ENCODE results near the gene TARDBP.
"Not testable (repeated sequence)": the region's sequence is repeated elsewhere in the genome, so short reads cannot be mapped to it uniquely, and the experiment has no call there.

Gene TARDBP

GRCh38 chr1:11044086-11044848, 31.8 kb downstream of the TARDBP start:
- DNase-seq, result no peak

- no peak for DNase-seq
Measured at GRCh38 chr1:11044849-11045427, 32.5 kb downstream of the TARDBP start.

GRCh38 chr1:11045428-11046269, 33.2 kb downstream of the TARDBP start:
- no peak for DNase-seq

- no peak for DNase-seq
Measured at GRCh38 chr1:11046270-11046566, 33.8 kb downstream of the TARDBP start.

DNA sequence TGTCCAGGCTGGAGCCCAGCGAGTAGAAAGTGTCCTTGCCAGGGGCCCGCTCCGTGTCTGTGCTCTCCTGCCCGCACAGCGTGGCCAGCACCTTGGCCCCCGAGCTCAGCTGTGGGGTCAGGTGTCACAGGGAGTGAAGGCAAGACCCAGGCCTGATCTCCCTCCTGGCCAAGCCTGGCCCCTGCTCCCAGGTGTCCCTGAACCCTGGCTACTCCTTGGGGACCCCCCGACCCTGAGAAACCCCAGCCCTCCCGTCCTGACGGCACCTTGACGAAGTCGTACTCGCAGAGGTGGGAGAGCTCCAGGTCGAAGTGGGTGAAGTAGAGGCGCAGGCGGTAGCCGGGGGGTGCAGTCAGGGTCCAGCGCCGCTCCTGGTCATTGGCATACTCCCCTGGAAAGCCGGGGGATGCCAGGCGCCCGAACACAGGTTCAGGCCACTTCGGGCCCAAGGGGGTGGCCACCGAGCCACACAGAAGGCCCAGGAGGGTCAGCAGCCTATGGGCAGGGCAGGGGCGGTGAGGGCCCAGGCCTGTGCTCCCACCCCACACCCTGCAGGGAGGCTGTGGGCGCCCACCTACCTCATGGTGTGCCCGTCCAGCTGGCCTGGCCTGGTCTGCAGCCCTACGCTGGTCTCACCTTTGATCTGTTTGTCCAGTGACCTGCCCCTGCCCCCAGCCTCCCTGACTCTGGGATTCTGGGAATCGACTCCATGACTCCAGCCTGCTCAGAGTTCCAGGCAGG, 34.3 kb downstream of the TARDBP start, which contains the start of gene MASP2:
Gene MASP2 (minus strand): TSS at position 615 of the 741 bp plus-strand sequence. CDS start 32 bp downstream, at position 583.
- no peak for DNase-seq

DNA sequence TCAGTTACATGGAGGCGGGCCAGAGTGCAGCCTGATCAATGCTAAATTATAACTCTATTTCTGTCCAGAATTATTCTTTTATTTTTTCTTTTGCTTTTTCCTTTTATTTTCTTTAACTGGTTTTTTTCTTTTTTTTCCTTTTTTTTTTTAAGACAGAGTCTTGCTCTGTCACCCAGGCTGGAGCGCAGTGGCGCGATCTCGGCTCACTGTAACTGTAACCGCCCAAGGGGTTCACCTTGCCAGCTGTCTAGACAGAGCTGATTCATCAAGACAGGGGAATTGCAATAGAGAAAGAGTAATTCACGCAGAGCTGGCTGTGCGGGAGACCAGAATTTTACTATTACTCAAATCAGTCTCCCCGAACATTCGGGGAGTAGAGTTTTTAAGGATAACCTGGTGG, 38.7 kb downstream of the TARDBP start:
- not testable (repeated sequence) for DNase-seq

DNA sequence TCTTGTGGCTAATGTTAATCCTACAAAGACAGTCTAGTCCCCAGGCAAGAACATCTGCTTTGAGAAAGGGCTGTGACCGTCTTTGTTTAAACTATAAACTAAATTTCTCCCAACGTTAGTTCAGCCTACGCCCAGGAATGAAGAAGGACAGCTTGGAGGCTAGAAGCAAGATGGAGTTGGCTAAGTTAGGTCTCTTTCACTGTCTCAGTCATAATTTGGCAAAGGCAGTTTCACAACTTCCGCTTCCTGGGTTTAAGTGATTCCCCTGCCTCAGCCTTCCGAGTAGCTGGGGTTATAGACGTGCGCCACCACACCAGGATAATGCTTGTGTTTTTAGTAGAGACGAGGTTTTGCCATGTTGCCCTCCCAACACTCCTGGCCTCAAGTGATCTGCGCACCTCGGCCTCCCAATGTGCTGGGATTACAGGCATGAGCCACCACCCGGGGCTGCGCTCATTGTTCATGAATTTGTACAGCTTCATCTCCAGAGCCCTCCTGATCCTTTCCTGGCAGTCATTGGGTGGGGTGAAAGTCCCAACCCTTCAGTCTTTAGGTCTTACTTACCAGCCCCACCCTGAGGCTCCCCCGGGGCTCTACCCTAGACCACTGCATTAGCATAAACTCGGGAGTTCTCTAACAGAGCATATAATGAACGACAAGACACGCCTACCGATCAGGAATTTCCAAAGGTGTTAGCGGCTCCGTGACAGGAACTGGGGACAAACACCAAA, 39.5 kb downstream of the TARDBP start:
- DNase-seq, result no peak

DNA sequence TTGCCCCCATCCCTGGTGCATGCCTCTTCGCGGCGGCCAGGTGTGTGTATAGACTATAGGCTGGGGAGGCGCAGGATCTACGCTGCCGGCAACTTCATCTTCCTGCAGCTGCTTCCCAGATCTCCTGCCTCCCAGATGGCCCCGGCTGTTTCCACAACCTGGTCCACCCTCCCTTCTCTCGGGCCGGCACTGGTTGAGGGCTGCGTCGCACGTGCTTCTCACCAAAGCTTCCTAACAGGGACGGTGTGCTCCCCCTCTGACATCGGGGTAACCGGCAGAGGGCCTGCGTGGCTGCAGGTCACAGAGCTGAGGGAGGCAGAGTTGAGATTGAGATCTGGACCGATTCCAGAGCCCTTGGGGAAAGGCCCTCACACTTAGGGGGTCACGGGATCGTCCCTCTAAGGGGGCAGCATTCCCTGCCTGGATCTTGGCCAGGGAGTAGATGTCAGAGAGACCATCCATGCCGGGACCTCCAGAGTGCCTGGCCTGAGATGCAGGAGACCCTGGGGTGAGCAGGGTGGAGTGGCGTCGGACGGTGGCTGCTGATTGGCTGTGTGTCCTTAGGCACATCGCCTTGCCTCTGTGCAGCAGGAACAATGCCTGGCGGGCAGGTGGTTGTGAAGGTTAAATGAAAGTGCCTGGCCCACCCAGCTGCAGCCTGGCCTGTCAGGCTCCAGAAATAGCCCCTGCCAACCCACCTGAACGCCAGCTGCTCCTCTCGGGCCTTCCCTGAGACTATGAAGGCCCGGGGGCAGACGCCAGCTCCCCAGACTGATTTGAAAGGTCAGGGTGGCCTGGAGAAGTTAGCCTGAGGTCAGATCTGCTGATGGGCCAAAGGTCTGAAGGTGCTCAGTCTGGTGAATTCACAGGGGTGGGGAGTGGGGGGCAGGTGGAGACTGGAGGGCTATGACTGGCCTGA, 40.6 kb downstream of the TARDBP start:
- no peak for DNase-seq

GRCh38 chr1:11053758-11054137, 41.3 kb downstream of the TARDBP start:
- DNase-seq, result no peak

DNA sequence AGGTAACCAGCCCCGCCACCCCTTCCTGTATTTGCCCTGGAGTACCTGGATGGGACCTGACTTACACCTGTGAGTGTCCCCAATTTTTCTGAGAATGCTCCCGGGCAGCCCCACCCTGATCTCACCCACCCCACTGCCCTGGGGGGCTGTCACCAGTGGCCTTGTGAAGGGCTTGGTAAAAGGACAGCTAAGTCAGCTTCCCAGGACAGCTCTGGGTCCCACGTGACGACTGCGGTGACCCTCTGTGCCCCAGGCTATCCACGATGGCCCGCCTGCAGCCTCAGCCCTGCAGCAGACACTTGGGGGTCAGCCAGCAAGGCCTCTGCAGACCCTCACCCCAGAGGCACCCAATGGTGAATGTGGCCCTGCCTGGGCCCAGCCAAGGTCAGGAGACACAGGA, 41.7 kb downstream of the TARDBP start:
- no peak for DNase-seq

DNA sequence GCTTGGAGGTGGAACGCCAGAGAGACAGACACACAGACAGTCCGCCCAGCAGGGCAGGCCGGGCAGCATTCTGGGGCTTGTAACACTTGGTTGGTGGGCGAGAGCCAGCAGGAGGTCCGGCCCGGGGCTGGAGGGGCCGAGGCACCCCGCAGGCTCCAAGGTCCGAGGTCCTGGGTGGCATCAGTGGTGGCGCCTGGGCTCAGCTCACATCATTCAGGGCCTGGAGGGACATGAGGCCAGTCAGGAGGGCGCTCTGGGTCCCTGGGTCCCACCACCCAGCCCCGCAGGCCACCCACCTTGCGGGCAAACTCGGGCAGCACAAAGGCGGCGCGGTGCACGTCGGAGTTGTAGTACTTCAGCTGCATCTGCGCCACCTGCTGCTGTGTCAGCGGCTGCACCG, 42.2 kb downstream of the TARDBP start:
- no peak for DNase-seq

DNA sequence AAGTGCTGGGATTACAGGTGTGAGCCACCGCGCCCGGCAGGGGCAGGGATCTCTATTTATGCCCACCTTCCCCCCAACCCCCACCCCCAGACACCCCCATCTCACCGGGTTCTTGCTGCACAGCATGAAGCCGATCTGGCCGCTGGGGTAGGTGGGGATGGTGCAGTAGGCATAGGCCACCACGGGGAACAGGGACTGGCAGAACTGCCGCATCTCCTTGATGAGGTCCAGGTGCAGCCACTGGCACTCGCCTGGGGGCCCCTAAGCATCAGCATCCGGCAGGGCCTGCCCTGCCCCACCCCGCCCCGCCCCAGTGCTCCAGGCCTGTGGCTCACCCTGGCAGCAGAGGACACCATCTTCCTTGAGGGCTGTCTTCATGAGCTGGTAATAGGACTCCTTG, 43.2 kb downstream of the TARDBP start:
- no peak for DNase-seq

DNA sequence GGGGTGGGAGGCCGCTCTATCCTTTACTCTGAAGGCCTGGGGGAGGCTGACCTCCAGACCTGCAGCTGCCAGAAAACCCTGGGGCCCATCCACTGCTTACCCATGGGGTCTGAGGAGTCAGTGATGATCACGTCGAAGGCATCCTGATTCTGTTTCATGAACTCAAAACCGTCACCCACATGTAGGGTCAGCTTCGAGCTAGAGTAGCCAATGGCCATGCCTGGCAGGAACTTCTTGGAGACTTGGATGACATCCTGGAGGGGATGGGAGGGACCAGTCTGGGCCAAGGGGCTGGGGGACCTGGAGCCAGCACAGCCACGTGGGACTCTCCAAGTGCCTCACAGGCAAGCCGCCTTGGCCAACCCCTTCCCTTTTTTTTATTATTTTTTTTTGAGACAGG, 44.0 kb downstream of the TARDBP start:
- DNase-seq, result no peak

DNA sequence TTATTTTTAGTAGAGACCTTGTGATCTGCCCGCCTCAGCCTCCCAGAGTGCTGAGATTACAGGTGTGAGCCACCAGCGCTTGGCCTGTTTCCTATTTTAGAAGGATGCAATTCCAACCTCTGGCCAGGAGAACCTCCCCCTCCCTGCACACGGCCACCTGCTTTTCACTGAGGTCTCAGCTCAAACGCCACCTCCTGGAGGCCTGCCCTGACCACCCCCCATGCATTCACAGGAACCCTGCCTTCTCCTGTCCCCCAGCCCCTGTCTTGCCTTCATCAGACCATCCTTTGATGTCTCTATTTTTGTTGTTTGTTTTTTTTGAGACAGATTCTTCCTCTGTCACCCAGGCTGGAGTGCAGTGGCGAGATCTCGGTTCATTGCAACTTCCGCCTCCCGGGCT, 45.0 kb downstream of the TARDBP start:
- DNase-seq, result no peak

- no peak for DNase-seq
Measured at GRCh38 chr1:11058026-11058425, 45.6 kb downstream of the TARDBP start.

DNA sequence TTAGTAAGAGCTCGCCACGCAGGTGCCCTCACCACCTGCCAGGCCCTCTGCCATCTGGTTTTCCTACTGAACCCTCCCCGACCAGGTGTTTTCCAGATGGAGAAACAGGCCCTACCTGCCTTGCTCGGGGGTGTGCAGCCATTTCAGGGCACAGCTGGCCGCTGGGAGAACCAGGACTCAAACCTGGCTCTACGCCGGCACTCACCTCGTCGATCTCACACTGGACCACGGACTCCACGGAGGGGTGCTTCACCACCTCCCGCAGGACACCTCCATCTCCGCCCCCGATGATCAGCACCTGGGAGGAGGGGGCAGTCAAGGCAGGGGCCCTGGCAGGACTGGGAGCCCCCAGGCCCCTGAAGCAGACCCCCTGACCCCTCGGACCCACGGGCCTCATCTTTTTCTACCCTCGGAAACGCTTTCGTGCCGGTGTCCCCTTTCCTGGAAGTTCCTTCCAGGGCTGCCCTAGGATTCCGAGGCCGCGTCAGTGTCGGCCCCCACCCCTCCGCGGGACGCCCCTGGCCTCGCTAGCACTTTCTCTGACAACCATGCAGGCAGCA, 46.2 kb downstream of the TARDBP start:
- no peak for DNase-seq

- no peak for DNase-seq
Measured at GRCh38 chr1:11059155-11059967, 46.9 kb downstream of the TARDBP start.

GRCh38 chr1:11059968-11060830, 47.7 kb downstream of the TARDBP start, which contains the start of gene SRM:
SRM (minus strand) TSS chr1:11060018; CDS start chr1:11059943, 75 bp downstream.
- DNase-seq, result peak; percentile 88 to 92

Measured in stimulated activated CD4-positive, alpha-beta T cell treated with anti-CD3 and anti-CD28 coated beads, Interleukin-2, amount 100 ng/mL, for 48 hours (primary cell).